Measurements from ENCODE around the gene PPP2R5D.

DNA sequence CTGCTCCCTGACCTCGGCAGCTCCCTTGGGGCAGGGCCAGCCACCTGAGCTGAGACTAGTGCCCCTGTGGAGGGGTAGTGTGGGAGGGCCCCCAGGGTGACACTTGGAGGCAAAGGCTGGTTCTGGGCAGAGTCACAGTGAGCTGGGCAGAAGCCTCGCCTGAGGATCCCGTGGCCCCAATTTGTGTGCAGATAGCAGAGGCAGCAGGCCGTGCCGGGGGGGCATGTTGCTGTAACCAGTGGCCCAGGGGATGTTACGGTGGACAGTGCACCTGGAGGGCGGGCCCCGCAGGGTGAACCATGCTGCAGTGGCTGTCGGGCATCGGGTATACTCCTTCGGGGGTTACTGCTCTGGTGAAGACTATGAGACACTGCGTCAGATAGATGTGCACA, 32.6 kb downstream of the PPP2R5D start:
- no peak for TF ChIP-seq POLR2A (IDR thresholded peaks at IDR 0.05; ENCODE audit: low read length)
- no peak for TF ChIP-seq GATA1 (IDR thresholded peaks at IDR 0.05; ENCODE audit: low read depth, low read length)

Measured in erythroblast (primary cell).